ENCODE measurements around the gene FILIP1. TPM values are rescaled to one million over a fixed set of nuclear protein-coding genes. Genes with fewer than 3 reads are reported as not detected.
A peak's percentile ranks its signal among the peaks of the same experiment; 100 is the strongest.

Gene FILIP1
- total RNA-seq, 6 donors from 2014 or later = 16.7 to 31.7 (median 21.7) TPM

DNA sequence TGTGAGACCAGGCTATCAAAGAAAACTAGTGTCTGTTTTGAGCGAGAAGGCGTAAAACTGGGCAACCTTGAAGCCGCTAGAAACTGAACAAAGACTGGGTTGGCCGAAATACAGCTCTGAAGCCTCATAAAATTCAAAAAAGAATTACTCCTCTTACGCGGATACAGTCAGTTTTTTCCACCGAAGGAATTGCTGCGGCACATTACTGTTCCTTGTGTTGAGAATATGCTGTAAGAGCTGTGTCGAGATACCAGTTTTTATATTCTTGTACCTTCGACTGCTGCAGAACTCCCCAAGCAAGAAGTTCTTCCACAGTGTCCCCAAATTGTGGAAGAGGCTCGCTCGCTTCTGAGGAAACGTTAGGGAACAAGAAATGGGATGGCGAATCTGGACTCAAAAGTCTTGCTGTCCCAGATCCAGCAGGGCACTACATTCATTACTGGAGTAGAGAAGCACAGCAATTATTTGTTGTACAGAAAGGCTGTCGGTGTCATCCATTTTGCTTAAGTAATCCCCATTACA, 249.5 kb downstream of the FILIP1 start:
- H3K27me3 ChIP-seq = no peaks in the 10 kb centered on the region
- H3K36me3 ChIP-seq = peaks cover 4 to 23% (median 10%) of the 10 kb centered on the region in 4 donors
- H3K27ac ChIP-seq = peak overlapping the region; percentile 86 to 94 (median 88)
- no peak for TF ChIP-seq EP300 (IDR thresholded peaks at IDR 0.05)
- TF ChIP-seq, protein P1, sequence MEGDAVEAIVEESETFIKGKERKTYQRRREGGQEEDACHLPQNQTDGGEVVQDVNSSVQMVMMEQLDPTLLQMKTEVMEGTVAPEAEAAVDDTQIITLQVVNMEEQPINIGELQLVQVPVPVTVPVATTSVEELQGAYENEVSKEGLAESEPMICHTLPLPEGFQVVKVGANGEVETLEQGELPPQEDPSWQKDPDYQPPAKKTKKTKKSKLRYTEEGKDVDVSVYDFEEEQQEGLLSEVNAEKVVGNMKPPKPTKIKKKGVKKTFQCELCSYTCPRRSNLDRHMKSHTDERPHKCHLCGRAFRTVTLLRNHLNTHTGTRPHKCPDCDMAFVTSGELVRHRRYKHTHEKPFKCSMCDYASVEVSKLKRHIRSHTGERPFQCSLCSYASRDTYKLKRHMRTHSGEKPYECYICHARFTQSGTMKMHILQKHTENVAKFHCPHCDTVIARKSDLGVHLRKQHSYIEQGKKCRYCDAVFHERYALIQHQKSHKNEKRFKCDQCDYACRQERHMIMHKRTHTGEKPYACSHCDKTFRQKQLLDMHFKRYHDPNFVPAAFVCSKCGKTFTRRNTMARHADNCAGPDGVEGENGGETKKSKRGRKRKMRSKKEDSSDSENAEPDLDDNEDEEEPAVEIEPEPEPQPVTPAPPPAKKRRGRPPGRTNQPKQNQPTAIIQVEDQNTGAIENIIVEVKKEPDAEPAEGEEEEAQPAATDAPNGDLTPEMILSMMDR (IDR thresholded peaks at IDR 0.05) = peak in 1 of 6 experiments; percentile 4
- TF ChIP-seq POLR2AphosphoS5 (IDR thresholded peaks at IDR 0.05) = no peak
- no peak for TF ChIP-seq POLR2A (IDR thresholded peaks at IDR 0.05)
- ATAC-seq (ENCODE audit: low FRiP score in 2 of 2) = peak; percentile 7 to 26
- no peaks in the 10 kb centered on the region for H3K9me3 ChIP-seq
- peak overlapping the region; percentile 35 to 76 (median 55) for H3K4me3 ChIP-seq
- 12 to 22% methylated on average over 15 of the region's 15 CpGs for WGBS, 2 donors
- no peak for DNase-seq
- H3K4me1 ChIP-seq = peaks cover 13 to 33% (median 25%) of the 10 kb centered on the region in 4 donors

DNA sequence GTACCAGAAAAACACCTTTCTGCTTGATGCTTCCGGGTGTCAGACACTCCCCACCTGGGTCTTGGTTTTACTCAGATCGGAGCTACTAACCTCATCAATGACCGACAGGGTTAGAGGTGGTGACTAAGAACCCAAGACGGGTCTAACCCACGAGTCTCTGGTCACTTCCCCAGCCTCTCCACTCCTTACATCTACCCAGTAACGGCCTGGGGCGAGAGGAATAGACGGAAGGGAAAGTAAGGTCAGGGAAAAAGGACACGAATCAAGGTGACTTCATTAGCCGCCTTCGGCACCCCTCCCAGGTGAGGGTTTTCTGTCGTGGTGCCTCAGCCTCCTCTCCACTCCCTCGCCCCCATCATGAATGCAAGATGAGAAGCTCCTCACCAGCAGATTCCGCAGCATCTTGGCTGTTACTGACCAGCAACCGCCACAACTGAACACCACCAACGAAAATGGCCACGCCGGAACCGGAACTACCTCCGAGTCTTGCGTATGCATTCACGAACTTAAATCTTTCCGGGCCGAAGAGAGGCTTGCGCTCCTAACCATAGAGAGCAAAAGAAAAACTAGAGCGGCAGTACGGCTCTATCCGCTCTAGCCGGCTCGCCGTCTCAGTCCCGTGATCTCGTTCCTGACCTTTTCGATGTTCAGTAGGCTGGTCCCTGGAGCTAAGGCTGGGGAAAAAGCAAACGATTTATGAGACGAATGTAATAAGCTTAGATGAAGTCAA, 250.1 kb downstream of the FILIP1 start, which contains the start of gene COX7A2:
Gene COX7A2, minus strand, starts transcription at position 469 of the 730 bp plus-strand sequence. Its CDS starts 67 bp downstream, at position 402.
- peaks cover 13 to 33% (median 25%) of the 10 kb centered on the region in 4 donors for H3K4me1 ChIP-seq
- H3K27me3 ChIP-seq = no peaks in the 10 kb centered on the region
- no peaks in the 10 kb centered on the region for H3K9me3 ChIP-seq
- H3K27ac ChIP-seq = peak within 1 kb of the TSS; percentile 86 to 94 (median 88)
- DNase-seq (peak in 1 of 2 donors; percentile 96), ATAC-seq (ENCODE audit: low FRiP score in 2 of 2) (peak; percentile 99)
- WGBS, 2 donors = 0% methylated on average over 35 to 36 of the region's 36 CpGs
- peak within 1 kb of the TSS; percentile 49 to 76 (median 62) for H3K4me3 ChIP-seq
- peak in 1 of 4 donors; percentile 45 for TF ChIP-seq EP300 (IDR thresholded peaks at IDR 0.05)
- TF ChIP-seq, protein P1 (IDR thresholded peaks at IDR 0.05) = peak in 1 of 6 experiments; percentile 5
- TF ChIP-seq POLR2A (IDR thresholded peaks at IDR 0.05) = peak in 3 of 4 donors; percentile 72 to 90 (median 86)
- peak; percentile 93 to 96 for TF ChIP-seq POLR2AphosphoS5 (IDR thresholded peaks at IDR 0.05)
- H3K36me3 ChIP-seq = peaks cover 9 to 29% (median 16%) of the 10 kb centered on the region in 4 donors

Small RNAs within 50 kb of the gene (small RNA-seq; reads per million reads assigned to genes)
- gene MIR4463 = 0 reads per million in 4 donors
- 0 reads per million in 4 donors for gene RF00012
- gene RNU1-34P = 0 reads per million in 4 donors

Other genes starting within 250 kb of the FILIP1 start
- 100 to 1,000 TPM in 3 of 6 donors, 10 to 100 TPM in 3; 38.8 to 309 (median 181) TPM for gene COX7A2, start 250.0 kb downstream of the FILIP1 start, total RNA-seq
- 100 to 1,000 TPM in 4 of 6 donors, 10 to 100 TPM in 2; 38.8 to 177 (median 140) TPM for gene TMEM30A, start 209.0 kb downstream of the FILIP1 start, total RNA-seq
- gene SENP6, start 108.1 kb upstream of the FILIP1 start, total RNA-seq = 100 to 1,000 TPM in 2 of 6 donors, 10 to 100 TPM in 4; 56.4 to 199 (median 87.2) TPM

Measured in upper lobe of left lung (tissue), 6 donors.